Stimulated activated CD4-positive, alpha-beta T cell treated with anti-CD3 and anti-CD28 coated beads, Interleukin-12 subunit alpha, Interleukin-12 subunit beta, amount 100 ng/mL, for 24 hours (primary cell): ENCODE data around the gene AP1M1.

Source experiments
- DNase-seq, 2 experiments: peaks; one replicate each; pipeline ENCODE4 v3.0.0-alpha.2; 2020; ENCODE audit warnings: low read depth in 2 of 2

AP1M1 gene

GRCh38 chr19:16185123-16185767 lies 12.5 kb upstream of the AP1M1 start, which contains the start of gene FAM32A:
Gene FAM32A, plus strand, starts transcription at chr19:16185410. Its CDS starts 33 bp downstream, at chr19:16185443.
- DNase-seq, result peak; percentile 98 to 99

- DNase-seq, result no peak
Measured at GRCh38 chr19:16185768-16186123, 12.0 kb upstream of the AP1M1 start.

- DNase-seq, result no peak
Measured at GRCh38 chr19:16188521-16188920, 9.2 kb upstream of the AP1M1 start.

GRCh38 chr19:16190198-16190597 lies 7.5 kb upstream of the AP1M1 start:
- no peak for DNase-seq

- no peak for DNase-seq
Measured at GRCh38 chr19:16190736-16191135, 7.0 kb upstream of the AP1M1 start.

- DNase-seq, result no peak
Measured at GRCh38 chr19:16191216-16191908, 6.3 kb upstream of the AP1M1 start.

- no peak for DNase-seq
Measured at GRCh38 chr19:16193466-16193865, 4.2 kb upstream of the AP1M1 start.

- no peak for DNase-seq
Measured at GRCh38 chr19:16197188-16197621, 506 bp upstream of the AP1M1 start.

GRCh38 chr19:16198370-16198651 lies 600 bp downstream of the AP1M1 start:
- DNase-seq, result no peak

- no peak for DNase-seq
Measured at GRCh38 chr19:16199275-16199932, 1.7 kb downstream of the AP1M1 start.

- DNase-seq, result no peak
Measured at GRCh38 chr19:16200038-16201010, 2.6 kb downstream of the AP1M1 start.

GRCh38 chr19:16201011-16201391 lies 3.3 kb downstream of the AP1M1 start:
- no peak for DNase-seq

GRCh38 chr19:16202320-16203255 lies 4.9 kb downstream of the AP1M1 start:
- no peak for DNase-seq

- no peak for DNase-seq
Measured at GRCh38 chr19:16203256-16204004, 5.7 kb downstream of the AP1M1 start.

GRCh38 chr19:16204005-16204294 lies 6.2 kb downstream of the AP1M1 start:
- DNase-seq, result no peak

- no peak for DNase-seq
Measured at GRCh38 chr19:16205205-16206045, 7.7 kb downstream of the AP1M1 start.

GRCh38 chr19:16206046-16206605 lies 8.4 kb downstream of the AP1M1 start:
- no peak for DNase-seq

- DNase-seq, result no peak
Measured at GRCh38 chr19:16206637-16207036, 8.9 kb downstream of the AP1M1 start.

- DNase-seq, result no peak
Measured at GRCh38 chr19:16207063-16207462, 9.4 kb downstream of the AP1M1 start.
